ENCODE data around the gene IFT43.

Gene IFT43

DNA sequence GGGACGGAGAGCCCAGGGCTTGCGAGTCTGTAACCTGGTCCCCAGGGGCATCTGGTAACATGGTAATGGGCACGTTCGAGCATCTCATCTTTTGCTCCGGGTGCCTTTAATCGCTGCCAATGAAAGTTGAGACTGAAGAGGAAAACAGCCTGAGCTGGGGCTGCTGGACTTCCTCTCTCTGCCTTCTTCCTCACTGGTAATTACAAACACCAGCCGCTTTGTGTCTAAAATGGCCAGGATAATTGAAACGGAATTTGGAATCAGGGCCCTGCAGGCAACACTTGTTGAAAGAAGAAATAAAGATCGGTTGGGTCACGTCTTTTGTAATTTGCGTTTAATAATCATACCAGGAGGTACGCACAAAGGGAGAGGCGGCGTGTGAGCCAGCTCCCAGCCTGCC lies 114.7 kb downstream of the IFT43 start:
- DNase-seq (ENCODE audit: low read depth): no peak
- TF ChIP-seq MYC (IDR thresholded peaks at IDR 0.05; ENCODE audit: low read depth, low read length) (no peak), CTCF (IDR thresholded peaks at IDR 0.05; ENCODE audit: low read depth, low read length) (no peak), POLR2A (IDR thresholded peaks at IDR 0.05; ENCODE audit: extremely low read depth, insufficient read length) (no peak)
- TF ChIP-seq, protein P1, sequence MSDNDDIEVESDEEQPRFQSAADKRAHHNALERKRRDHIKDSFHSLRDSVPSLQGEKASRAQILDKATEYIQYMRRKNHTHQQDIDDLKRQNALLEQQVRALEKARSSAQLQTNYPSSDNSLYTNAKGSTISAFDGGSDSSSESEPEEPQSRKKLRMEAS (IDR thresholded peaks at IDR 0.05; ENCODE audit: low read depth, low read length): no peak
- no peak overlapping the region for H3K4me3 ChIP-seq (ENCODE audit: low read depth, low read length)

GRCh38 chr14:76101391-76102379 lies 116.1 kb downstream of the IFT43 start:
- no peak for TF ChIP-seq MYC (IDR thresholded peaks at IDR 0.05; ENCODE audit: low read depth, low read length)
- TF ChIP-seq CTCF (IDR thresholded peaks at IDR 0.05; ENCODE audit: low read depth, low read length): no peak
- TF ChIP-seq POLR2A (IDR thresholded peaks at IDR 0.05; ENCODE audit: extremely low read depth, insufficient read length): no peak
- TF ChIP-seq, protein P1 (IDR thresholded peaks at IDR 0.05; ENCODE audit: low read depth, low read length): no peak
- no peak for DNase-seq (ENCODE audit: low read depth)
- no peak overlapping the region for H3K4me3 ChIP-seq (ENCODE audit: low read depth, low read length)

DNA sequence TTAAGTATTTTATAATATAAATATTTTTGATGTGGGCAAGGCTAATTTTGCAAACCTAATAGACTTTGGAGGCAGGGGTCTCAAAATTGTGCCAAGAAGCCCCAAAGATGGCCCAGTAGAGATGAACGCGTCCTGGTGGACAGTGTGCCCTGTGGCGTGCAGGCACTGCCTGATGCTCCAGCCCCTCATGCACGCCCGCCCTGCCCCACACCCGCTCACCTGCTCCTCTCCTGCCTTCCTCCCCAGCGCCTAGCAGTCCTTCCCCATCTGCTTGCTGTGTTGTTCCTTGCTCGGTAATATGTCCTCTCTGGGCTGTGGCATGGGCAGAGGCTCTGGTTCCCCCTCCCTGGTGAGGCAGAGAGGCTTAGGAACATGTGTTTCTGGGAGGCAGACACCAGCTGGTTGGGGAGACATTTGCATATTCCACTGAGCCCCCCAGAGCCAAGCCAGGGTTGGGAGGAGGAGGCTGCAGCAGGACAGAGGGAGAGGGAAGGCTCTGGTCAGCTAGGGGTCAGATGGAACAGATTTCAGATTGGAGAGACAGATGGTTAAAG lies 119.3 kb downstream of the IFT43 start:
- no peak for TF ChIP-seq CTCF (IDR thresholded peaks at IDR 0.05; ENCODE audit: low read depth, low read length)
- no peak for TF ChIP-seq POLR2A (IDR thresholded peaks at IDR 0.05; ENCODE audit: extremely low read depth, insufficient read length)
- TF ChIP-seq, protein P1 (IDR thresholded peaks at IDR 0.05; ENCODE audit: low read depth, low read length): no peak
- TF ChIP-seq MYC (IDR thresholded peaks at IDR 0.05; ENCODE audit: low read depth, low read length): no peak
- DNase-seq (ENCODE audit: low read depth): no peak
- H3K4me3 ChIP-seq (ENCODE audit: low read depth, low read length): no peak overlapping the region

DNA sequence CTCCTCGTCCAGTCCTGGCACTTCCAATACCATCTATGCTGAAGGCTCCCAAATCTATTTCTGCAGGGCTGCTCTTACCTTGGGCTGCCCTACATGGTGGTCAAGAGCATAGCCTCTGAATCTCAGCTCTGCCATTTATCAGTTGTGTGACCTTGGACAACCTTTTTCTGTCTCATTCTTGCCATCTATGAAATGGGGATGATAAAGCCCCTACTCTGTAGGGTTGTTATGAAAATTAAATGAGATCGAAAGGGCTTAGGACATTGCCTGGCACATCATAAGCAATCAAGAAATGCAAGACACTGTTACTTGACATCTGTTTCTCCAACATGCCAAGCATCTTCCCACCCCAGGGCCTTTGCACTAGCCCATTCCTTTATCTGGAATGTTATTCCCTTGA lies 120.6 kb downstream of the IFT43 start:
- DNase-seq (ENCODE audit: low read depth): no peak
- TF ChIP-seq MYC (IDR thresholded peaks at IDR 0.05; ENCODE audit: low read depth, low read length) (no peak), CTCF (IDR thresholded peaks at IDR 0.05; ENCODE audit: low read depth, low read length) (no peak), POLR2A (IDR thresholded peaks at IDR 0.05; ENCODE audit: extremely low read depth, insufficient read length) (no peak)
- TF ChIP-seq, protein P1 (IDR thresholded peaks at IDR 0.05; ENCODE audit: low read depth, low read length): no peak
- no peak overlapping the region for H3K4me3 ChIP-seq (ENCODE audit: low read depth, low read length)

GRCh38 chr14:76109087-76109880 lies 123.7 kb downstream of the IFT43 start:
- no peak for DNase-seq (ENCODE audit: low read depth)
- TF ChIP-seq MYC (IDR thresholded peaks at IDR 0.05; ENCODE audit: low read depth, low read length): no peak
- no peak for TF ChIP-seq POLR2A (IDR thresholded peaks at IDR 0.05; ENCODE audit: extremely low read depth, insufficient read length)
- no peak for TF ChIP-seq CTCF (IDR thresholded peaks at IDR 0.05; ENCODE audit: low read depth, low read length)
- TF ChIP-seq, protein P1 (IDR thresholded peaks at IDR 0.05; ENCODE audit: low read depth, low read length): no peak
- H3K4me3 ChIP-seq (ENCODE audit: low read depth, low read length): no peak overlapping the region

Data from NB4 (cell line).